CD4-positive, alpha-beta T cell treated with Interferon gamma for 1 hour (primary cell): ENCODE measurements around the gene PNPLA5.

Source experiments
- DNase-seq: peaks from one replicate; pipeline ENCODE4 v3.0.0-alpha.2; 2020

Gene PNPLA5

GRCh38 chr22:43852573-43853327 is 39.1 kb downstream of the PNPLA5 start:
- DNase-seq, result no peak

DNA sequence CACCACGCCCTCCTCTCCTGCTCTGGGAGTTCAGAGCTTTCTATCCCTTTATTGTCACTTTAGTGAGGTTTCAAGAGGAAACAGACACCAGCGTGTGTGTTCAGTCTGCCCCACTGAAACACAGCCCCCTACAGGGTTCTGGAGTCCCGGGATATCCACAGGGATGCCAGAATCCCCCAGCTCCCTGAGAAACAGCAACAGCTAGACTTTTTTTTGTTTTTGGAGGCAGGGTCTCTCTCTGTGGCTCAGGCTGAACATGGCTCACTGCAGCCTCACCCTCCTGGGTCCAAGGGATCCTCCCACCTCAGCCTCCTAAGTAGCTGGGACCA is 39.9 kb downstream of the PNPLA5 start:
- DNase-seq, result no peak

GRCh38 chr22:43851058-43851978 is 40.5 kb downstream of the PNPLA5 start:
- DNase-seq, result no peak

- no peak for DNase-seq
Observed at GRCh38 chr22:43850529-43850928, 41.3 kb downstream of the PNPLA5 start.

- no peak for DNase-seq
Observed at GRCh38 chr22:43849731-43850130, 42.1 kb downstream of the PNPLA5 start.

- DNase-seq, result no peak
Observed at GRCh38 chr22:43848366-43849171, 43.2 kb downstream of the PNPLA5 start.

GRCh38 chr22:43847376-43848289 is 44.2 kb downstream of the PNPLA5 start:
- no peak for DNase-seq

DNA sequence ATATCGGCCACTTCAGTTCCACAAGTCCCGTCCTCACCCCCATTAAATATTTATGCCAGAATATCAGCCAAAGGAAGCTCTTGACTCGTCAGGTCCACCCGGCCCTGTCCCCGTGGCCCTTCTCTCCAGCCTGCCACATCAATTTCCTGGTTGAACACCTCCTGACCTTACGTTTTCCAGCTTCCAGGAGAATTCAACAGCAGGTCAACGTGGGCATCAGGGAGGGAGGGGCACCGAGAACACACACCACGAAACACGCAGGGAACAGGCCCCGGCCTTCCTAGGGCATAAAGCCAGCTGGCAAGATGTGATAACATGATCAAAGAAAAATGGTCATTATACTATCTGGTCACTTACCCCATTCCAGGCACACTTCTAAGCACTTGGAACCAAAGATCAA is 44.8 kb downstream of the PNPLA5 start:
- DNase-seq, result no peak

- DNase-seq, result no peak
Observed at GRCh38 chr22:43845981-43846380, 45.8 kb downstream of the PNPLA5 start.

- DNase-seq, result no peak
Observed at GRCh38 chr22:43844560-43845545, 47.0 kb downstream of the PNPLA5 start.

DNA sequence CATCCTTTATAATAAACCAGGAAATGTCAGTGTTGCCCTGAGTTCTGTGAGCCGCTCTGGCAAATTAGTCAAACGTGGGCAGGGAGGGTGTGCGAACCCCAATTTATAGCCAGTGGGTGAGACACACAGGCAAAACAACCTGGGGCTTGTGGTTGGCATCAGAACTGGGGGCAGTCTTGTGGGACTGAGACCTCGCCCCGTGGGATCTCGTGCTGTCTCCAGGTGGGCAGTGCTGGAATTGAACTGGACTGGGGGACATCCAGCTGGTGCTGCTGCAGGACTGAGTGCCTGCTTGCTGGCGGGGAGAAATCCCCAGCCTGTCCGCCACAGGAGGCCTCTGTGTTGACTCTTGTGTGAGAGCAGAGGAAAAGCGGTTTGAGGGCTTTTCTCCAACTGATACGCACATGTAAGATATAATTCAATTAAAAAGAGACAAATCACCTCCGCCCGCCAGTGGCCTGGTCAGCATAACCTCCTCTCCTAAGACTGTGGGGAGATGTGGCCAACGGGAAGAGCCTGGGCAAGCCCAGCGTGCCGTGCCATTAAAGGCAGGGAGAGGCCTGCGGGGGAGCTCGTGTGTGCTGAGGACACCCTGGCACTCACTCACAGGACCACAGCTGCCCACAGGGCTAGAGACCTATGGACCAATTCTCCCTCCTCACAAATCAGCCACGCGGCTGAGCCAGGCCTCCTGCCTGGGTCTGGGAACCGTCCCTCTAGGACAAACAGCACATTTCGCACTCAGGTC is 47.9 kb downstream of the PNPLA5 start:
- no peak for DNase-seq

GRCh38 chr22:43841742-43842141 is 50.1 kb downstream of the PNPLA5 start:
- DNase-seq, result no peak

- no peak for DNase-seq
Observed at GRCh38 chr22:43840851-43841250, 51.0 kb downstream of the PNPLA5 start.

- no peak for DNase-seq
Observed at GRCh38 chr22:43840431-43840830, 51.4 kb downstream of the PNPLA5 start.

DNA sequence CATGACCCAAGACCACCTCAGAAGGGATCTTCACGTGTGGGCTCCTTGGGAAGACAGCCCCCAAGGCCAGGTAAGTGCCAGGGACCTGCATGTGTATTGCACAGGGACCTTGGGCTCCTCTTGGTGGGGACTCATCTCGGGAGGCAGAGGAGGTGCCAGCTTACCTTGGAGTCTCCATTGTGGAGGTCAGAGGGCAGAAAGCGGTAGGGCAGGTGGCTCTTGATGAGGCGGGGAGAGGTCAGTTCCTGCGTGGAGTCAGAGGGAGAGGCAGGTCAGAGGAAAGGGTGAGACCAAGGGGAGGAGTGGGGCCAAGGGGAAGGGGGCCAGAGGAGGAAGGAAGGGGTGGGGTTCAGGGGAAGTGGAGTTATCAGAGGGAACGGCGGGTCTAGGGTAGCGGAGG is 52.0 kb downstream of the PNPLA5 start:
- DNase-seq, result no peak

DNA sequence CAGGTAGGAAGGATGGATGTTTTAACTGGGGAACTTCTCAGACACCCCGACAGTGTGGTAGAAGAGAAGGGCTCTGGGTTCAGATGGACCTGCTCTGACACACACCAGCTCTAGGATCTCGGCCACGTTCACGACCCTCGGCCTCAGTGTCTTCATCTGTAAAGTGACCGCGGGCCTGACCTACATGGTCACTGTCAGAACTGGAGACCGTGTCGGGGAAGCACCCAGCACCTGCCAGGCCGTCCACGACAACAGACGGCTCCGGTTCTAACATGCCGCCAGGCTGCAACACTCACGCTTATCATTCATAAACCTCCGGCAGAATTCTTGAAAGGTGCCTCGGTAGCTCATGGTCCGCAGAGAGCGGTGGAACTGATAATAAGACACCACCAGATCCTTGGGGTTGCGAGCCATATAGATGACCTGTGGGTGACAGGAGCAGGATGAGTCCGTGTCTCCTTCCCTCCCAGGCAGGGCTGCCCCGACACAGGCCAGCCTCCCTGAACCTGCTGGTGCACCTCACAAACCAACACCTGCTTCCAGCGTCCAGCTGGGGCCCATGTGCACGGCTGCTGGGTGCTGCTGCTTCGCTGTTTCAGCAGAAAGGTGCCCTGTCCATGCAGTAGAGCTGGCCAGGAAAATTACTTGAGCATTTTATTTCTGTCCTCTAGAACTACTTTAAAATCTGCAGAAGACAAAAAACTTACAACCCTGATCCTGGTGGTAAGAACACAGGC is 53.1 kb downstream of the PNPLA5 start:
- no peak for DNase-seq

GRCh38 chr22:43838161-43838560 is 53.7 kb downstream of the PNPLA5 start:
- DNase-seq, result no peak

DNA sequence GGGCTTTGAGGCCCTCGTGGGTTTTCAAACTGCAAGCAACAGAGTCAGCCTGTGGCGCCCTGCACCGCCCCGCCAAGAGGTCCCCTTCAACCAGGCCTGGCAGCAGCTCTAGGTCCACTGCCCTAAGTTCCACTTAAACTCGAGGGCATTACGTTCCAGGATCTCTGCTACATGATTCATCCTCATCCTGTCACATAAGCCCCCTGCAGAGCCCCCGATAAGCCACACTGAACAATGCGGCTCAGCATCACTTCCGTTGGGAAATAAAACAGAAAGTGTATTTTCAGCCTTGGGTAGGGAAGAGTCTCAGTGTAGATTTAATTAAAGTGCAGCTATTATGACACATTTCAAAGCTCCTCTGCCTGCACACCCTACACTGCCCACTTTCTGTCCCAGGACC is 54.1 kb downstream of the PNPLA5 start:
- no peak for DNase-seq

DNA sequence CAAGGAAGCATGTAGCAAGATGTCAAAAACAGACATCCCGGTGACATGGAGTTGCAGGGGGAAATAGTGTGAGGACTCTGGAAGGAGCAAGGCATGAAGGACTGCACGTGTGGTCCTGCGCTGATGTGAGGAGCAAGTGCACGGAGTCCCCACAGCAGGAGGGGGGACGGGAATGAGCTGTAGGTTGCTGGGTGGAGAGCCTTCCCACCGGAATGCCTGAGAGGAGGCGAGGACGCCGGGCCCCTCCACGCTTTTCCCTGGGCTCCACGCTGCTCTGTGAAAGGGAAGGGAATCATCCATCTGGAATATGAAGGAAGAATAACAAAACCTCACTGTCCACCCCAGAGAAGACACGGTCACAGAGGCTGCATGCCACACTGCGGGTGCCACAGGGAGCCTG is 56.1 kb downstream of the PNPLA5 start:
- no peak for DNase-seq

DNA sequence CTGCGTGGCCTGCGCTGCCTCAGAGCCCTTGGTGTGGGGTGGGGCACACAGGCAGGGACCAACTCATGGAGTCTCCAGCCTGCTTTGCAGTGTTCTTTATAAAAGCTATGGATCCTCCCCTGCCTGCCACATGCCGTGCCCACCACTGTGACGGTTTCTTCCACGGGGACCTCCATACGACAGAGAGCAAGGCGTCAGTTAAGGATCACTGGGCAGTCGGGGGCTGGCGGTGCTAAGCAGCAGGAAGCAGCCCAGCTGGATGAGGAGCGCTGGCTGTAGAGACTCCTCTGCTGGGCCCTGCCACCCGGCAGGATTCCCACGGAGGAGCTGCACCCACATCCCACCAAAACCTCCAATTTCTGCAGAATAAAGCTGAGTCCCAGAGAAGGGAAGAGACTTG is 56.6 kb downstream of the PNPLA5 start:
- no peak for DNase-seq
